OCI-LY3 (cell line): ENCODE results near the gene SCART1.
"Not testable (repeated sequence)": the region's sequence is repeated elsewhere in the genome, so short reads cannot be mapped to it uniquely, and the experiment has no call there.

Experiments
- EZH2phosphoT487 ChIP-seq: fragments of 200-600 bp; shearing (Covaris generic); IDR thresholded peaks from 2 replicates; pipeline ENCODE4 v1.6.1; 2018; ENCODE audit warnings: antibody characterized with exemption, mixed run types, low read depth
- TF ChIP-seq, protein P1 (sequence below): fragments of 200-600, 300-600 bp; sonication (generic); IDR thresholded peaks from 2 replicates; pipeline ENCODE4 v1.5.1; 2014; ENCODE audit warnings: antibody characterized with exemption, low read length, low read depth

DNA sequence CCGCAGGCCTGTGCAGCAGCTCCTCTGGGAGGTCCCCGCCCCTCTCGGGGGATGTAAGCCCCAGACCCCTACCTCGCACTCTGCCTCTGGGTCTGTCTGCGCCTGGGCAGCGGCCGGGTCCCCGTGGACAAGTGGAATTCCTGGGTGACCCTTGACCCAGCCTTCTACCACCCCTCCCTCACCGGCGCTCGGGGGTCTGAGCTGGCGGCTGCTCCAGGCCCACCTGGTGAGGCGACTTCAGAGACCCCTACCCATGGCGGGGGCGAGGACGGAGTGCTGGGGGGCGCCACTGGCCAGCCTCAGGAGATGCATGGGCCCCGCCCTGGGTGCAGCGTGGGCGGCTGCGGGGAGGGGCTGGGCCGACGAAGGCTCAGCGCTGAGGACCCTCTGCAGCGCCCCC lies 21.0 kb upstream of the SCART1 start:
- TF ChIP-seq, protein P1, sequence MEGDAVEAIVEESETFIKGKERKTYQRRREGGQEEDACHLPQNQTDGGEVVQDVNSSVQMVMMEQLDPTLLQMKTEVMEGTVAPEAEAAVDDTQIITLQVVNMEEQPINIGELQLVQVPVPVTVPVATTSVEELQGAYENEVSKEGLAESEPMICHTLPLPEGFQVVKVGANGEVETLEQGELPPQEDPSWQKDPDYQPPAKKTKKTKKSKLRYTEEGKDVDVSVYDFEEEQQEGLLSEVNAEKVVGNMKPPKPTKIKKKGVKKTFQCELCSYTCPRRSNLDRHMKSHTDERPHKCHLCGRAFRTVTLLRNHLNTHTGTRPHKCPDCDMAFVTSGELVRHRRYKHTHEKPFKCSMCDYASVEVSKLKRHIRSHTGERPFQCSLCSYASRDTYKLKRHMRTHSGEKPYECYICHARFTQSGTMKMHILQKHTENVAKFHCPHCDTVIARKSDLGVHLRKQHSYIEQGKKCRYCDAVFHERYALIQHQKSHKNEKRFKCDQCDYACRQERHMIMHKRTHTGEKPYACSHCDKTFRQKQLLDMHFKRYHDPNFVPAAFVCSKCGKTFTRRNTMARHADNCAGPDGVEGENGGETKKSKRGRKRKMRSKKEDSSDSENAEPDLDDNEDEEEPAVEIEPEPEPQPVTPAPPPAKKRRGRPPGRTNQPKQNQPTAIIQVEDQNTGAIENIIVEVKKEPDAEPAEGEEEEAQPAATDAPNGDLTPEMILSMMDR, result not testable (repeated sequence)
- TF ChIP-seq EZH2phosphoT487, result not testable (repeated sequence)
